ENCODE measurements around the gene VSIG10L.

Gene VSIG10L

GRCh38 chr19:51311351-51312257 lies 30.3 kb downstream of the VSIG10L start, which contains the start of gene IGLON5:
Gene IGLON5, plus strand, starts transcription at chr19:51311644. Its CDS starts 204 bp downstream, at chr19:51311848.
- no peak for DNase-seq

- DNase-seq: no peak
These were observed 36.5 kb downstream of the VSIG10L start for GRCh38 chr19:51305479-51305878.

GRCh38 chr19:51301266-51301665 lies 40.7 kb downstream of the VSIG10L start:
- DNase-seq: no peak

GRCh38 chr19:51297406-51297805 lies 44.5 kb downstream of the VSIG10L start:
- no peak for DNase-seq

- no peak for DNase-seq
These were observed 45.4 kb downstream of the VSIG10L start for GRCh38 chr19:51296336-51297093.

GRCh38 chr19:51295382-51296126 lies 46.4 kb downstream of the VSIG10L start:
- DNase-seq: no peak

- DNase-seq: no peak
These were observed 47.0 kb downstream of the VSIG10L start for GRCh38 chr19:51294977-51295375.

- no peak for DNase-seq
These were observed 47.5 kb downstream of the VSIG10L start for GRCh38 chr19:51294211-51294976.

- DNase-seq: no peak
These were observed 48.2 kb downstream of the VSIG10L start for GRCh38 chr19:51293571-51294210.

- no peak for DNase-seq
These were observed 49.0 kb downstream of the VSIG10L start for GRCh38 chr19:51292971-51293370.

- no peak for DNase-seq
These were observed 52.3 kb downstream of the VSIG10L start for GRCh38 chr19:51289635-51290034.

GRCh38 chr19:51285682-51286081 lies 56.3 kb downstream of the VSIG10L start:
- DNase-seq: no peak

- DNase-seq: no peak
These were observed 59.6 kb downstream of the VSIG10L start for GRCh38 chr19:51282335-51282734.
